Measurements from ENCODE around the gene MATN3. TPM values are rescaled to one million over a fixed set of nuclear protein-coding genes. Genes with fewer than 3 reads are reported as not detected.
A peak's percentile ranks its signal among the peaks of the same experiment; 100 is the strongest.

Gene MATN3
- total and polyA plus RNA-seq, 2 of the 13 experiments (the other 11 are each of a cell fraction or from before 2014, with no cell fraction given) = 36.1 to 208 TPM

- TF ChIP-seq ZNF83 (CRISPR knock-in tag; IDR thresholded peaks at IDR 0.05; ENCODE audit: borderline replicate concordance) (no peak), ZNF646 (CRISPR knock-in tag; IDR thresholded peaks at IDR 0.05) (0 out of 2 replicates have a peak, but pooled peaks have one; percentile 13), AKNA (CRISPR knock-in tag; IDR thresholded peaks at IDR 0.05; ENCODE audit: borderline replicate concordance) (no peak; the same call in 1 of the 2 replicates), SETDB1 (CRISPR knock-in tag; IDR thresholded peaks at IDR 0.05; ENCODE audit: borderline replicate concordance) (no peak), MAFK (conservative IDR thresholded peaks at IDR 0.05 in 1 of 2, IDR thresholded peaks at IDR 0.05 in 1 of 2; ENCODE audit: low read length in 2 of 2) (no peak), ZNF788 (CRISPR knock-in tag; IDR thresholded peaks at IDR 0.05; ENCODE audit: borderline replicate concordance) (peak; percentile 93), ZFP90 (CRISPR knock-in tag; IDR thresholded peaks at IDR 0.05; ENCODE audit: borderline replicate concordance) (peak; percentile 95; the same call in 1 of the 2 replicates), MTF2 (CRISPR knock-in tag; IDR thresholded peaks at IDR 0.05; ENCODE audit: borderline replicate concordance) (peak; percentile 89; the same call in 1 of the 2 replicates)
- TF ChIP-seq, protein P1, sequence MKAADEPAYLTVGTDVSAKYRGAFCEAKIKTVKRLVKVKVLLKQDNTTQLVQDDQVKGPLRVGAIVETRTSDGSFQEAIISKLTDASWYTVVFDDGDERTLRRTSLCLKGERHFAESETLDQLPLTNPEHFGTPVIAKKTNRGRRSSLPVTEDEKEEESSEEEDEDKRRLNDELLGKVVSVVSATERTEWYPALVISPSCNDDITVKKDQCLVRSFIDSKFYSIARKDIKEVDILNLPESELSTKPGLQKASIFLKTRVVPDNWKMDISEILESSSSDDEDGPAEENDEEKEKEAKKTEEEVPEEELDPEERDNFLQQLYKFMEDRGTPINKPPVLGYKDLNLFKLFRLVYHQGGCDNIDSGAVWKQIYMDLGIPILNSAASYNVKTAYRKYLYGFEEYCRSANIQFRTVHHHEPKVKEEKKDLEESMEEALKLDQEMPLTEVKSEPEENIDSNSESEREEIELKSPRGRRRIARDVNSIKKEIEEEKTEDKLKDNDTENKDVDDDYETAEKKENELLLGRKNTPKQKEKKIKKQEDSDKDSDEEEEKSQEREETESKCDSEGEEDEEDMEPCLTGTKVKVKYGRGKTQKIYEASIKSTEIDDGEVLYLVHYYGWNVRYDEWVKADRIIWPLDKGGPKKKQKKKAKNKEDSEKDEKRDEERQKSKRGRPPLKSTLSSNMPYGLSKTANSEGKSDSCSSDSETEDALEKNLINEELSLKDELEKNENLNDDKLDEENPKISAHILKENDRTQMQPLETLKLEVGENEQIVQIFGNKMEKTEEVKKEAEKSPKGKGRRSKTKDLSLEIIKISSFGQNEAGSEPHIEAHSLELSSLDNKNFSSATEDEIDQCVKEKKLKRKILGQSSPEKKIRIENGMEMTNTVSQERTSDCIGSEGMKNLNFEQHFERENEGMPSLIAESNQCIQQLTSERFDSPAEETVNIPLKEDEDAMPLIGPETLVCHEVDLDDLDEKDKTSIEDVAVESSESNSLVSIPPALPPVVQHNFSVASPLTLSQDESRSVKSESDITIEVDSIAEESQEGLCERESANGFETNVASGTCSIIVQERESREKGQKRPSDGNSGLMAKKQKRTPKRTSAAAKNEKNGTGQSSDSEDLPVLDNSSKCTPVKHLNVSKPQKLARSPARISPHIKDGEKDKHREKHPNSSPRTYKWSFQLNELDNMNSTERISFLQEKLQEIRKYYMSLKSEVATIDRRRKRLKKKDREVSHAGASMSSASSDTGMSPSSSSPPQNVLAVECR (CRISPR knock-in tag; IDR thresholded peaks at IDR 0.05; ENCODE audit: borderline replicate concordance) = peak; percentile 99
These were observed 22.6 kb downstream of the MATN3 start, which contains the start of gene WDR35 (continued) for GRCh38 chr2:19989667-19990415.

Data from HepG2 (cell line).